Panc1 (cell line): ENCODE results near the gene PAK1.

Experiments used
- POLR2AphosphoS5 ChIP-seq: IDR thresholded peaks from 2 replicates; pipeline ENCODE4 v1.6.1; 2012; ENCODE audit warnings: mild to moderate bottlenecking, low read depth, low read length, moderate library complexity
- TF ChIP-seq, protein P1 (sequence below): fragments of 450-650 bp; IDR thresholded peaks from 2 replicates; pipeline ENCODE4 v1.5.1; 2017; ENCODE audit warnings: mild to moderate bottlenecking

GRCh38 chr11:77300695-77301094 lies 173.2 kb downstream of the PAK1 start:
- TF ChIP-seq, protein P1, sequence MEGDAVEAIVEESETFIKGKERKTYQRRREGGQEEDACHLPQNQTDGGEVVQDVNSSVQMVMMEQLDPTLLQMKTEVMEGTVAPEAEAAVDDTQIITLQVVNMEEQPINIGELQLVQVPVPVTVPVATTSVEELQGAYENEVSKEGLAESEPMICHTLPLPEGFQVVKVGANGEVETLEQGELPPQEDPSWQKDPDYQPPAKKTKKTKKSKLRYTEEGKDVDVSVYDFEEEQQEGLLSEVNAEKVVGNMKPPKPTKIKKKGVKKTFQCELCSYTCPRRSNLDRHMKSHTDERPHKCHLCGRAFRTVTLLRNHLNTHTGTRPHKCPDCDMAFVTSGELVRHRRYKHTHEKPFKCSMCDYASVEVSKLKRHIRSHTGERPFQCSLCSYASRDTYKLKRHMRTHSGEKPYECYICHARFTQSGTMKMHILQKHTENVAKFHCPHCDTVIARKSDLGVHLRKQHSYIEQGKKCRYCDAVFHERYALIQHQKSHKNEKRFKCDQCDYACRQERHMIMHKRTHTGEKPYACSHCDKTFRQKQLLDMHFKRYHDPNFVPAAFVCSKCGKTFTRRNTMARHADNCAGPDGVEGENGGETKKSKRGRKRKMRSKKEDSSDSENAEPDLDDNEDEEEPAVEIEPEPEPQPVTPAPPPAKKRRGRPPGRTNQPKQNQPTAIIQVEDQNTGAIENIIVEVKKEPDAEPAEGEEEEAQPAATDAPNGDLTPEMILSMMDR = no peak
- TF ChIP-seq POLR2AphosphoS5 = no peak
